Endothelial cell of umbilical vein (primary cell): ENCODE results near the gene TPCN1. TPM values are rescaled to one million over a fixed set of nuclear protein-coding genes. Genes with fewer than 3 reads are reported as not detected.

Experiments used
- BruUV-seq: library from RNA; stranded (reverse); fragments of 400-500 nt; replicated peaks from 2 replicates; lab custom pipeline; 2021; lab: Mats Ljungman, UMichigan
- CTCF ChIA-PET: fragments of 300-600, 350-600 bp; sonication (Branson Sonifier 250); formaldehyde crosslinking; loops from one replicate; lab custom pipeline; 2021; ENCODE audit warnings: antibody characterized with exemption, inconsistent platforms; lab: Charles Lee
- POLR2A ChIA-PET: fragments of 300-600, 350-600 bp; sonication (Branson Sonifier 250); formaldehyde crosslinking; loops from one replicate; lab custom pipeline; 2021; ENCODE audit warnings: antibody characterized with exemption, inconsistent platforms; lab: Charles Lee
- DNase-seq: peaks from one replicate; pipeline ENCODE4 v3.0.0-alpha.2; 2011; ENCODE audit warnings: low read depth, low spot score
- FAIRE-seq: peaks from 2 replicates; lab custom pipeline; 2011; peaks lifted over from hg19 to GRCh38; lab: Jason Lieb, UNC
- H2AFZ ChIP-seq: 2 replicates; pipeline ENCODE4 v1.6.0; 2012; ENCODE audit warnings: low read depth, low read length, control low read depth, inconsistent platforms
- H3K27ac ChIP-seq: 2 replicates; pipeline ENCODE4 v1.5.1; 2011; ENCODE audit warnings: low read depth, mild to moderate bottlenecking, control low read depth, low read length, moderate library complexity; ENCODE audit not compliant: insufficient read depth
- H3K27me3 ChIP-seq, 2 experiments: 2 replicates each; pipeline versions ENCODE4 v1.6.0 to v1.6.1; 2011; ENCODE audit warnings: low read length in 2 of 2, mixed read lengths in 1 of 2; ENCODE audit not compliant: control insufficient read depth in 2 of 2, insufficient read depth in 2 of 2
- H3K36me3 ChIP-seq, 2 experiments: 2 replicates in 1 of 2; 3 replicates in 1 of 2; pipeline ENCODE4 v1.5.1; 2011; ENCODE audit warnings: low read length in 2 of 2, mild to moderate bottlenecking in 1 of 2, moderate library complexity in 1 of 2; ENCODE audit not compliant: control insufficient read depth in 2 of 2, insufficient read depth in 2 of 2; ENCODE audit errors: extremely low read depth in 1 of 2
- H3K4me1 ChIP-seq: 3 replicates; pipeline ENCODE4 v1.5.1; 2011; ENCODE audit warnings: mild to moderate bottlenecking, low read length; ENCODE audit not compliant: control insufficient read depth, insufficient read depth; ENCODE audit errors: extremely low read depth
- H3K4me2 ChIP-seq: 2 replicates; pipeline ENCODE4 v1.6.1; 2011; ENCODE audit warnings: low read length, control low read depth, mixed read lengths; ENCODE audit not compliant: insufficient read depth
- H3K4me3 ChIP-seq, 3 experiments: fragments of 200-600 bp in 1 of 3; sonication (generic), shearing (Covaris generic) in 1 of 3; replicated peaks in 1 of 3; 2 replicates each; pipeline ENCODE4 v1.5.1; 2011 to 2016; ENCODE audit warnings: control low read depth in 3 of 3, low read length in 3 of 3, mild to moderate bottlenecking in 2 of 3, inconsistent platforms in 1 of 3, low read depth in 1 of 3, moderate library complexity in 1 of 3; ENCODE audit not compliant: insufficient read depth in 1 of 3
- H3K79me2 ChIP-seq: 2 replicates; pipeline ENCODE4 v1.6.0; 2012; ENCODE audit warnings: low read length, inconsistent platforms; ENCODE audit not compliant: control insufficient read depth, insufficient read depth
- H3K9ac ChIP-seq: replicated peaks from 2 replicates; pipeline ENCODE3; 2011; ENCODE audit warnings: low read length, control low read depth; ENCODE audit not compliant: insufficient read depth; ENCODE audit errors: extremely low read depth
- H3K9me1 ChIP-seq: replicated peaks from 3 replicates; pipeline ENCODE4 v1.6.0; 2011; ENCODE audit warnings: mild to moderate bottlenecking, low read length; ENCODE audit not compliant: control insufficient read depth, insufficient read depth; ENCODE audit errors: extremely low read depth
- H3K9me3 ChIP-seq: replicated peaks from 2 replicates; pipeline ENCODE4 v1.5.1; 2012; ENCODE audit warnings: low read length, inconsistent platforms; ENCODE audit not compliant: control insufficient read depth, insufficient read depth
- H4K20me1 ChIP-seq: replicated peaks from 2 replicates; pipeline ENCODE3; 2011; ENCODE audit warnings: mild to moderate bottlenecking, low read length; ENCODE audit not compliant: control insufficient read depth, insufficient read depth; ENCODE audit errors: extremely low read depth
- EZH2 ChIP-seq: IDR thresholded peaks from 2 replicates; pipeline ENCODE4 v1.6.1; 2012; ENCODE audit warnings: borderline replicate concordance, low read depth, mild to moderate bottlenecking, moderate library complexity, low read length, inconsistent platforms; ENCODE audit not compliant: severe bottlenecking
- FOS ChIP-seq: IDR thresholded peaks from 2 replicates; pipeline ENCODE4 v1.6.1; 2011; ENCODE audit warnings: mild to moderate bottlenecking, low read length, moderate library complexity, borderline replicate concordance; ENCODE audit not compliant: insufficient read depth
- GATA2 ChIP-seq: IDR thresholded peaks from 2 replicates; pipeline ENCODE4 v1.7.0; 2011; ENCODE audit warnings: low read depth, mild to moderate bottlenecking, moderate library complexity, mixed read lengths, low read length; ENCODE audit not compliant: insufficient read length, insufficient read depth
- JUN ChIP-seq: IDR thresholded peaks from 2 replicates; pipeline ENCODE4 v1.6.1; 2011; ENCODE audit warnings: borderline replicate concordance, low read depth; ENCODE audit not compliant: insufficient read length, insufficient read depth
- MAX ChIP-seq: IDR thresholded peaks from 2 replicates; pipeline ENCODE4 v1.6.1; 2011; ENCODE audit not compliant: insufficient read depth, insufficient read length
- MYC ChIP-seq: IDR thresholded peaks from one replicate; pipeline ENCODE4 v1.6.1; 2011; ENCODE audit warnings: mild to moderate bottlenecking, low read depth, low read length
- POLR2A ChIP-seq: IDR thresholded peaks from 2 replicates; pipeline ENCODE4 v1.6.1; 2012; ENCODE audit warnings: low read depth, mild to moderate bottlenecking, control low read depth, low read length
- POLR2AphosphoS5 ChIP-seq: IDR thresholded peaks from 2 replicates; pipeline ENCODE4 v1.6.1; 2012; ENCODE audit warnings: low read depth, mild to moderate bottlenecking, control low read depth, low read length, moderate library complexity; ENCODE audit not compliant: insufficient read depth
- dilution Hi-C: fragments of 300-500 bp; cut with MboI; formaldehyde crosslinking; loops from one replicate; pipeline ENCODE4 v1.15.0; 2019; ENCODE audit warnings: low sequenced_read_pairs; ENCODE audit not compliant: extremely low pct_ligation_motif_present
- intact Hi-C: fragments of 100-400 bp; cut with micrococcal nuclease; formaldehyde crosslinking; loops from one replicate; pipeline ENCODE4 v1.10.0; 2022
- polyA plus RNA-seq, 4 experiments: library from polyadenylated mRNA; depleted of rRNA in 3 of 4; stranded (reverse) in 3 of 4; unstranded in 1 of 4; fragments of >200 nt; gene quantifications; 2 replicates each; pipeline versions ENCODE4 v1.2.1 to v1.2.3, GENCODE V29; 2011 to 2012; ENCODE audit warnings: missing spikeins in 1 of 4
- total RNA-seq: library from RNA; stranded (reverse); gene quantifications from 2 replicates; pipeline ENCODE4 v1.2.3, GENCODE V29; 2021
- TF ChIP-seq, protein P1 (sequence below), 2 donors: IDR thresholded peaks; 1 replicate in 1 of 2; 2 replicates in 1 of 2; pipeline ENCODE4 v1.5.1; 2011; ENCODE audit warnings: low read length in 2 of 2, mild to moderate bottlenecking in 2 of 2, moderate library complexity in 2 of 2, control low read depth in 1 of 2, inconsistent platforms in 1 of 2, low read depth in 1 of 2; ENCODE audit not compliant: insufficient read depth in 1 of 2; ENCODE audit errors: extremely low read depth in 1 of 2

The TPCN1 gene
- total and polyA plus RNA-seq, 2 donors (not counting 3 experiments of a cell fraction or from before 2014, with no cell fraction given): 19.5 to 28.3 TPM

GRCh38 chr12:113240395-113240794, 19.1 kb downstream of the TPCN1 start:
- Histone ChIP-seq H3K36me3 (no peaks in the 10 kb centered on the region), H3K4me3 (no peak overlapping the region), H4K20me1 (no peaks in the 10 kb centered on the region), H3K79me2 (no peaks in the 10 kb centered on the region), H3K4me1 (peaks cover 24% of the 10 kb centered on the region), H3K4me2 (no peak overlapping the region), H2AFZ (no peak overlapping the region), H3K9me1 (no peaks in the 10 kb centered on the region), H3K9me3 (no peaks in the 10 kb centered on the region), H3K27ac (no peak overlapping the region), H3K27me3 (no peaks in the 10 kb centered on the region), H3K9ac (no peak overlapping the region)
- no TSS peak for BruUV-seq
- POLR2A ChIA-PET: no interaction called here
- no peak for TF ChIP-seq JUN
- TF ChIP-seq MAX: no peak
- TF ChIP-seq MYC: no peak
- TF ChIP-seq EZH2: no peak
- no peak for TF ChIP-seq FOS
- TF ChIP-seq, protein P1, sequence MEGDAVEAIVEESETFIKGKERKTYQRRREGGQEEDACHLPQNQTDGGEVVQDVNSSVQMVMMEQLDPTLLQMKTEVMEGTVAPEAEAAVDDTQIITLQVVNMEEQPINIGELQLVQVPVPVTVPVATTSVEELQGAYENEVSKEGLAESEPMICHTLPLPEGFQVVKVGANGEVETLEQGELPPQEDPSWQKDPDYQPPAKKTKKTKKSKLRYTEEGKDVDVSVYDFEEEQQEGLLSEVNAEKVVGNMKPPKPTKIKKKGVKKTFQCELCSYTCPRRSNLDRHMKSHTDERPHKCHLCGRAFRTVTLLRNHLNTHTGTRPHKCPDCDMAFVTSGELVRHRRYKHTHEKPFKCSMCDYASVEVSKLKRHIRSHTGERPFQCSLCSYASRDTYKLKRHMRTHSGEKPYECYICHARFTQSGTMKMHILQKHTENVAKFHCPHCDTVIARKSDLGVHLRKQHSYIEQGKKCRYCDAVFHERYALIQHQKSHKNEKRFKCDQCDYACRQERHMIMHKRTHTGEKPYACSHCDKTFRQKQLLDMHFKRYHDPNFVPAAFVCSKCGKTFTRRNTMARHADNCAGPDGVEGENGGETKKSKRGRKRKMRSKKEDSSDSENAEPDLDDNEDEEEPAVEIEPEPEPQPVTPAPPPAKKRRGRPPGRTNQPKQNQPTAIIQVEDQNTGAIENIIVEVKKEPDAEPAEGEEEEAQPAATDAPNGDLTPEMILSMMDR (IDR thresholded peaks at IDR 0.05; ENCODE audit: extremely low read depth in 1 of 2, insufficient read depth in 1 of 2, low read depth in 1 of 2, low read length in 2 of 2): no peak
- TF ChIP-seq GATA2: no peak
- TF ChIP-seq POLR2AphosphoS5: no peak
- TF ChIP-seq POLR2A: no peak
- FAIRE-seq: no peak
- no peak for DNase-seq
- intact Hi-C loops (no loop called here), dilution Hi-C loops (no loop called here)
- CTCF ChIA-PET: no interaction called here
